ENCODE measurements around the gene FYN.

FYN gene

DNA sequence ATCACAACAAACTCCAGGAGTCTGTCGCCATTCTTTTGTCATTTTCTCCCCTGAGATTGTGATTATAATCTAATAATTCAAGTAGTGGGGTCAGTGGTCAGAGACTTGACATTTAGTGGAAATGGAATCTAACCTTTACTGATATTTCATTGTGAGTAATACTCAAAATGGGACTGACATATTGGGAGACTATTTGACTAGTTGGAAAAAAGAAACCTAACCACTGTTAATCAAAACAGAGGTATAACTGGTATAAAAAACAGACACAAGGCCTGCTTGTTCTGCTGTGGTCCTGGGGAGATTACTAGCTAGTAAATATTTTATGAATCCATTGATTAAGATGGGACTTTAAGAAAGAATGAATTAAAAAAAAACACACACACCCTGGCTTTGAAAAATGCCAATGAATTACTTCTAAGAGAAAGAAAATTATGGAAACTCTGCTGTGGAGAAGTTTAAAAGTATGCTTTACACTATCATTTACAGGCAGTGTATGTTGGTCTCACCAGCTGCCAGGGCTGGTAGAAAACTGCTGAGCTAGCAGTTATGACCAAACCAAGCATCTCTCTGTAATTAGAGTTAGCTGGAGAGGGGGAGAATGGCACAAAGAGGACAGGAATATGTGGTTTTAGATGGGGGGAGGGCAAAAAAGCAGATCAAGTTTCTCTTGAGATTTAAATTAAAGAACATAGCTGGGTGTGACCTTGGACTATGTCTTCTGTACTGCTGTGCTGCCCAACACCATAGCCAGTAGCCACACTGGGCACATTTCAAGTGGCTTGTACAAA lies 103.7 kb downstream of the FYN start:
- no peak for DNase-seq (ENCODE audit: low read depth in 2 of 2)

GRCh38 chr6:111768431-111768770 lies 104.9 kb downstream of the FYN start:
- DNase-seq (ENCODE audit: low read depth in 2 of 2): no peak

DNA sequence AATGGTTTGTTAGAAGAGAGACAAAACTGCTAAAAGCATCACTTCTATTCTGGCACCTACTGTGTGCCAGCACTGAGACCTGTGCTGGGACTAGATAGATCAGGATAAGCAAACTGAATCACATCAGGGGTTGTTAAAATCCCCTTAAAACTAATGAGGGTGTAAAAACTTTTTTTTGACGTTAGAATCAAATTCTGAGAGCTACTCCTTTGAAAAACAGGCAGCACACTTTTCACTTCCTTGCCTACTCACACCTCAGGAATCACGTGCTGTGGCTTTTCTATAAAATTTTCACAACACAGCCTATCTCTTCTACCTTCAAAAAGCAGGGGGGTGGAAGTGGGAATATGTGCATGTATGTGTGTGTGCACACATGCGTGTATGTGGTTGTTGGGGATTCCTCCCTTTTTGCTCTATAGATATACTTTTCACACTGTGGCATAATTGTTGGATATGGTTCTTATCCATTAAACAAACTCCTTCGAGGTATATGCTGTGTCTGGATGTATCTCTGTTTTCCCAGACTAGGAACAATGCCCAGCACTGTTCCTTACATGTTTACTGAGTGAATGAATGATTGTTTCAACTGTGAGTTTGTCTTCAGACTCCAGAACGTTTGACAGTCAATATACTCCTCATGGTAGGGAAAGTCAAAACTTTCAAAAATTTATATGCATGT lies 105.4 kb downstream of the FYN start:
- DNase-seq (ENCODE audit: low read depth in 2 of 2): no peak

DNA sequence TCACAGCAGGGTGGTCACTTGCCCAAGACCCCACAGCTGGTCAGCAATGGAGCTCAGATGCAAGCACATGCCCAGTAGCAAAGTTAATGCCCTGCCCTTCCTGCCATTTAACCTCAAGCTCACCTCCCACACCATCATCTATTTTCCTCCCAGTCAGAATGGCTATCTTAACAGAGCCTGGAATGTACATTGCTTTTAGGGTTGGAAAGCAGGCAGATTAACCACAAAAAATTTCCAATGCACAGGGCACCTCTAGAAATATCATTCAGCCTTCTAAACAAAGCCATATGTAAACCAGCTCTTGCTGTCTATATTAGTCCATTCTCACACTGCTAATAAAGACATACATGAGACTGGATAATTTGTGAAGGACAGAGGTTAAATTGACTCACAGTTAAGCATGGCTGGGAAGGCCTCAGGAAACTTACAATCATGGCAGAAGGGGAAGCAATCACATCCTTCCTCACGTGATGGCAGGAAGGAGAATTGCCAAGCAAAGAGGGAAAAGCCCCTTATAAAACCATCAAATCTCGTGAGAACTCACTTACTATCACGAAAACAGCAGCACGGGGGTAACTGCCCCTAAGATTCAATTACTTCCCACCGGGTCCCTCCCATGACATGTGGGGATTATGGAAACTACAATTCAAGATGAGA lies 106.9 kb downstream of the FYN start:
- no peak for DNase-seq (ENCODE audit: low read depth in 2 of 2)

DNA sequence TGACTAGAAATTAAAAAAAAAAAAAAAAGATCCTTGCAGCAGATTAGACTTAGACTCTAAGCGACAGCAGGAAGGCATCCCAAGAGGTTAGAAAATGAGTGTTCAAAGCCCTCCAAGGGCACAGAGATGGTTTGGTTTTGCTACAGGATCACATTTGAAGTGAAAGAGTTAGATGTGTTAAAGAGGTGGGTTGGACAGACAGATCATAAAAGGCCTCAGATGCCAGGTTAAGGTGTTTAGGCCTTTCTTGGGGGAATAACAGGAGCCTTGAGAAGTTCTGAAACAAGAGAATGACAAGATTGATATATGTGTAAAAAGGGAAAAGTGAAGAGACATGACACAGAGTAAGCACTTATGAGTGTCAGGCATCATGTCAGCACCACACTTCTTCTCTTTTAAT lies 107.5 kb downstream of the FYN start:
- no peak for DNase-seq (ENCODE audit: low read depth in 2 of 2)

GRCh38 chr6:111764238-111765175 lies 108.7 kb downstream of the FYN start:
- peak in 1 of 2 donors; percentile 52 for DNase-seq (ENCODE audit: low read depth in 2 of 2)

- no peak for DNase-seq (ENCODE audit: low read depth in 2 of 2)
Measured at GRCh38 chr6:111763381-111763780, 109.9 kb downstream of the FYN start.

DNA sequence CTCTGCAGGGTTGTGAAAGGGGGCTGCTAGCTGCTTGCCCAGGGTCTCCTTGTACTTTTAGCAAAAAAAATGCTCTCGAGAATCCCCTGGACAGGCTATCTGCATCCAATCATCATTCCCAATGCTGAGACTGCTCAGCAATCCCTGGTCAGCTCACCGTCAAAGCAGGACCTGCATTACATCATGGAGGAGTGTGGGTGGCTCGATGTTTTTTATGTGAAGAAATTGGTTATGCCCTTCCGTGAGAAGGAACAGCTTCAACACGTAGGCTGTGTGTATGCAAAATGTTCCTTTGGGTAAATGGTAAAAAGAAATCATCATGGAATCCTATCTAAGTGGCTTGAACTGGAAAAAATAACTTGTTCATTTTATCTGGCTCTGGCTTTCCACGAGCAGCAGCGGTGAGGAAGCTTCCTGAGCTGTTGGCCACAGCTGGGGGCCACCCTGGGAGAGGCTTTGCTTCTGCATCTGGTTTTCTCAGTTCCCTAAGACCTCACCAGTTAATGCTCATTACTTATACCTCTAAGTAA lies 111.4 kb downstream of the FYN start:
- peak in 1 of 2 donors; percentile 49 for DNase-seq (ENCODE audit: low read depth in 2 of 2)

DNA sequence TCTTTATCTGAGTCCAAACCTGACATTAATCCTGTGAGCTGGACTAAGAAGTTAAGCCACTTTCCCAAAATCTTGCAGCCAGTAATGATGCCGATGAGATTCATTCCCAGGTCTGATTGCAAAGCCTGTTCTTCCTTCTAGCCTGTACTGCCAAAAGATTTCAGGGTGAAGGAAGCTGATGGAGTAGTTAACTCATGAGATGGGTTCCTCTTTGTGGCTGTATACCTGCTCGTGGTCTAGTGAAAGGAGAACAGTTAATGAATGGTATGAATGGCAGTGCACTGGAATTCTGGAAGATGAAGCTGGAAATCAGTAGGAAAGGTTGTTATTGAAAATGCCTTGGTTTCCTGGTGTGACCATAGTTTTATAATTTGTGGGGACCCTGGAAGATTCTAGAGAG lies 112.0 kb downstream of the FYN start:
- DNase-seq (ENCODE audit: low read depth in 2 of 2): no peak

DNA sequence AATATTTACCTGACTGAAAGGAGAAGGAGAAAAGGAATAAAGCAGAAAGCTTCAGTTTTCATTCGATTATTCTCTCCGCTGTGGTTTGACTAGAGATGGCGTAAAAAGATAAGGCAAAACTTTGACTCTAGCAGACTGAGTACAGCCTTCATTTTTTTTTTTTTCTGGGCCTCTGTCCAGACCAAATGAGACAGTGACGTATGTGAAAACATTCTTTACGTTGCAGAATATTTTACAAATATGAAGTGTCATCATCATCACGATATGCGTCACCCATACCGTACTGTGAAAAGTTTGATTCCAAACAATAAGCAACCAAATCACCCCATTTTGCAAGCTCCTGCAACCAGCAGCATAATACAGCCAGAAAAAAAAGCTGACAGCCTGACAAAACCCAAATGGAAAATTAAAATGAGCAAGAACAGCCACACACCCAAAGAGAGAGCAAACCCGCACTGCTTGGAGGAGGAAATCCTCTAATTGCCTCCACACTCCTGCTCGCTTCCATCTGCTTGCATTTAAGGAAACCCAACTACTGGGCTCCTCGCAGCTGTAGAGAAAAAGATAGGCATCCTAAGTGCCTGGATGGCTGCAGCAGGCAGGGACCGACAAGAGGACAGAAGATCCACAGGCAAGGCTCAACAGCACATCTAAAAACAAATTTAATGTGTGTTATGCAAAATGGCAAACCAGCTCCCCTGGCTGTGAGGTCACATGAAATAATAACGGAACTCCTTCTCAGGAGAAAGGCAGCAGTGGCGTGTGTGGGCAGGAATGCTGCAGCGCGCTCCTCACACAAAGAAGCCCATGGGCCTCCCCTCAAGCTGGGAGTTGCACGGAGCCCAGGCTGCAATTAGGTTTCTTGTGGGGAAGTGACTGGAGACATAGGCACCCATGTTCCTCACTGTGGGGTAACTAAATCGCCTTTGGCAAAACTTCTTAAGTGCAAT lies 113.1 kb downstream of the FYN start:
- DNase-seq (ENCODE audit: low read depth in 2 of 2): no peak

DNA sequence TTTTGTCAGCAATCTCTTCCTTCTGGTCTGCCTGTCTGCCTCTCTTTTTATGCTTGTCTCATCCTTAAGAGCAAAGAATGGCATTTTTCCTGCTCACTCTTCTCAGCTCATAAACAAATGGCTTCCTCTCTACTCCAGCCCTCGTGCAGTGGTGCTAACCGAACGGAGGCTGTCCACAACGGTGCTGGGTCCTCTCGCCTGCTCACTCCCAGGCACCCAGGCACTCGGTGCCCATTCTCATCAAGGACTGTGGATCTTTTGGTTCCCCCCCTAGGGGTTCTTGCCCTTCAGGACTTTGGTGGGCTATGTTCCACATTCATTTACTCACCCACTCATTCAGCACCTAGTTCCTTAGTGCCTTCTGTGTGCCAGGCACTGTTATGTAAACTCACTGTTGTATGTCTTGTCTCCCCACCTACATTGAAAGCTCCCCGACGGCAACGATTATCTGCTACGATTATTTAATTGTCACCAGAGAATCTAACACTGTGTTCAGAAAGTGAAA lies 113.9 kb downstream of the FYN start:
- DNase-seq (ENCODE audit: low read depth in 2 of 2): no peak

GRCh38 chr6:111758608-111759329 lies 114.5 kb downstream of the FYN start:
- no peak for DNase-seq (ENCODE audit: low read depth in 2 of 2)

DNA sequence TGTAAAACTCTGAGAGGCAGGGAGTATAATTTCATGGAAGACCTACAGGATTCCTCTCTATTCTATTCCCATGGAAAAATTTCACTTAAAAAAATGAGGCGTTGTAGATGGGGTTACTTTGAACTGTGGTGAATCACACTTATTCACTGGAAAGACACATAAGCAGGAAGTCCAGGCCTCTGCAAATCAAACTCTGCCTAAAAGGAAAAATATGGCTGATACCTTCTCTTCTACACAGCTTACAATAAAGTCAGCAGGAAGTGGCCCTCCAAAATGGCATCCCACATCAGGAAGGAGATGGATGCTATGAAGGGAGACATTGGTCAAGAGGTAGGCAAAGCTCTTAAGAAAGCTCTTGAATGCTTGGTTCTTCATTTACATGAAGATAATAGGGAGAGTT lies 115.9 kb downstream of the FYN start:
- DNase-seq (ENCODE audit: low read depth in 2 of 2): no peak

- DNase-seq (ENCODE audit: low read depth in 2 of 2): no peak
Measured at GRCh38 chr6:111754423-111754822, 118.8 kb downstream of the FYN start.

GRCh38 chr6:111753573-111753972 lies 119.7 kb downstream of the FYN start:
- DNase-seq (ENCODE audit: low read depth in 2 of 2): no peak

- DNase-seq (ENCODE audit: low read depth in 2 of 2): no peak
Measured at GRCh38 chr6:111752476-111752875, 120.8 kb downstream of the FYN start.

DNA sequence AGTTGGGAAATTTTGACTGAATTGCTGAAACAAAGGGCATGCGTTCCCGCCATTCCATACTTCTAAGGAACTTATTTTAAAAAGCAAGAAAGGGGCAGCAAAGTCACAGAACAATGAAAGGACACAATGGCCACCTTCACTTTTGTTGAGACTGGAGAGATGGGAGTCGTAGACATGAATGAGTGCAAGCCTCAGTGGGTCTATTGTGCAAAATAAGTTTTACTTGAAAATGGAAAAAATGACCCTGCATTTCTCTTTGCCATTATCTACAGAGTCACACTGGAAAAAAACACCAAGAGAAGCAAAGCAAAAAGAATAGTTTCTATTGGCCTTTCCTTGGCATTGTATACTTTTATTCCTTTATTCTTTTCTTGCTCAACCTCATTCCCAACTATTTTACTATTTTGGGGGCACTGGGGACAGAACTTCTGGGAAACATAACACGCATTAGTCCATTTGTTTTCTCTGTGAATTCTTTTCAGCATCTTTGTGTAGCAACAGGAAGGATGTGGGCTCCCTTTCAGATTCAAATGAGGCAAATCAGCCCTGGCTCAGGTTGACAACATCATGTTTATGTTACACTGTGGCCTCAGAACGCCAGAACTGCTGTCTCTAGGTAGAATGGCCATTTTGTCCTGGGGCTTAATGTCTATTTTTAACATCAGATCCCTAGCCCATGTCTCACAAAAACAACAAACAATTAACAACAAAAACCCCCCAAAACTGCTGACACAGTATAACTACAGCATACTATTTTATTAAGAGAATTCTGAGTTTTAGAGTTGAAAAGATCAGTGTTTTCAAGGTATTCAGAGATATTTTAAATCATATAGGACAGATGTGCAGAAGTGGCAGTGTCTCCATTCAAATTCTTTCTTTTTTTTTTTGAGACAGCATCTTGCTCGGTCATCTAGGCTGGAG lies 122.2 kb downstream of the FYN start:
- DNase-seq (ENCODE audit: low read depth in 2 of 2): no peak

- DNase-seq (ENCODE audit: low read depth in 2 of 2): no peak
Measured at GRCh38 chr6:111750153-111750552, 123.1 kb downstream of the FYN start.

Measured in stimulated activated CD4-positive, alpha-beta T cell treated with anti-CD3 and anti-CD28 coated beads, Interleukin-4, amount 100 ng/mL, for 48 hours (primary cell).